RWPE1 (cell line): ENCODE measurements around the gene SLC16A5.
A peak's percentile ranks its signal among the peaks of the same experiment; 100 is the strongest.

ENCODE experiments used
- CTCF ChIA-PET: fragments of 350-600 bp; sonication (Branson Sonifier 250); formaldehyde crosslinking; extraction: SDS; loops from one replicate; lab custom pipeline; 2021; lab: Yijun Ruan, JAX
- POLR2A ChIA-PET: fragments of 400-600 bp; formaldehyde crosslinking; extraction: SDS; loops from one replicate; lab custom pipeline; 2020; ENCODE audit warnings: antibody characterized with exemption; ENCODE audit not compliant: low non-redundant PET; lab: Yijun Ruan, JAX
- DNase-seq: peaks from one replicate; pipeline ENCODE4 v3.0.0; 2012; ENCODE audit warnings: low spot score
- H3K27ac ChIP-seq: fragments of 450-650 bp; 2 replicates; pipeline ENCODE4 v1.5.1; 2017
- CTCF ChIP-seq: fragments of 450-650 bp; conservative IDR thresholded peaks from 2 replicates; pipeline ENCODE4 v1.5.1; 2017; ENCODE audit warnings: low read depth, mild to moderate bottlenecking

SLC16A5 gene

GRCh38 chr17:75105126-75106080, 17.6 kb downstream of the SLC16A5 start:
- peak; percentile 89 for TF ChIP-seq CTCF
- ChIA-PET CTCF (interaction anchor here (0.5 to 4.7 kb wide), 16 partner anchors 9 to 163 kb away, joined by 3 to 28 read pairs (median 4); partner anchors contain the start of genes NUP85 and SLC16A5), POLR2A (interaction anchor here (1.0 kb wide), 1 partner anchor 18 kb away, joined by 3 read pairs; the partner anchor contains the start of gene SLC16A5)
- H3K27ac ChIP-seq, result peak overlapping the region; percentile 46
- DNase-seq, result peak; percentile 58

- ChIA-PET POLR2A (interaction anchor here (1.0 kb wide), 1 partner anchor 23 kb away, joined by 4 read pairs; the partner anchor contains the start of gene NT5C), CTCF (interaction anchor here (0.6 to 4.7 kb wide), 2 partner anchors 38 to 100 kb away, joined by 3 to 28 read pairs; no protein-coding TSS in a partner anchor)
- peak overlapping the region; percentile 12; the same call in 1 of the 2 replicates for H3K27ac ChIP-seq
- TF ChIP-seq CTCF, result no peak
- DNase-seq, result no peak
These were observed 20.4 kb downstream of the SLC16A5 start for GRCh38 chr17:75108193-75108592.

GRCh38 chr17:75109046-75109406, 21.3 kb downstream of the SLC16A5 start:
- ChIA-PET POLR2A (no interaction called here), CTCF (interaction anchor here (0.6 to 0.7 kb wide), 4 partner anchors 12 to 170 kb away, joined by 3 to 4 read pairs (median 4); no protein-coding TSS in a partner anchor)
- no peak for DNase-seq

GRCh38 chr17:75109407-75110233, 21.9 kb downstream of the SLC16A5 start, which contains the start of gene ARMC7:
Gene ARMC7, plus strand, starts transcription at chr17:75109969. Its CDS starts 320 bp downstream, at chr17:75110289.
- POLR2A ChIA-PET, result interaction anchor here (1.1 kb wide), 1 partner anchor 50 kb away, joined by 4 read pairs; no protein-coding TSS in a partner anchor
- peak; percentile 92 for DNase-seq
- peak within 1 kb of the TSS; percentile 81 for H3K27ac ChIP-seq
- CTCF ChIA-PET, result interaction anchor here (0.6 to 0.9 kb wide), 6 partner anchors 12 to 170 kb away, joined by 3 to 4 read pairs (median 4); no protein-coding TSS in a partner anchor
- TF ChIP-seq CTCF, result no peak

More at GRCh38 chr17:75109046-75109406, 21.3 kb downstream of the SLC16A5 start:
- peak overlapping the region; percentile 81 for H3K27ac ChIP-seq
- TF ChIP-seq CTCF, result no peak

GRCh38 chr17:75110234-75110937, 22.6 kb downstream of the SLC16A5 start:
- H3K27ac ChIP-seq, result peak overlapping the region; percentile 81
- DNase-seq, result no peak
- TF ChIP-seq CTCF, result no peak
- CTCF ChIA-PET, result interaction anchor here (0.5 to 2.0 kb wide), 5 partner anchors 21 to 91 kb away, joined by 3 to 6 read pairs (median 4); partner anchors contain the start of gene NT5C
- POLR2A ChIA-PET, result interaction anchor here (1.1 kb wide), 1 partner anchor 50 kb away, joined by 4 read pairs; no protein-coding TSS in a partner anchor
